ENCODE results near the gene GNA12.
"Not testable (repeated sequence)": the region's sequence is repeated elsewhere in the genome, so short reads cannot be mapped to it uniquely, and the experiment has no call there.

GNA12 gene

GRCh38 chr7:2687881-2688318 lies 156.2 kb downstream of the GNA12 start, which contains the start of gene AMZ1:
Gene AMZ1 (plus strand): TSS chr7:2688202. CDS start chr7:2700452, 12,250 bp downstream.
- no peak for FAIRE-seq

- FAIRE-seq: no peak
Observed at GRCh38 chr7:2687338-2687869, 156.7 kb downstream of the GNA12 start.

- FAIRE-seq: no peak
Observed at GRCh38 chr7:2686101-2686500, 158.0 kb downstream of the GNA12 start.

- FAIRE-seq: no peak
Observed at GRCh38 chr7:2684501-2684900, 159.6 kb downstream of the GNA12 start.

GRCh38 chr7:2681929-2682799 lies 161.9 kb downstream of the GNA12 start:
- no peak for FAIRE-seq

- no peak for FAIRE-seq
Observed at GRCh38 chr7:2680792-2681490, 163.2 kb downstream of the GNA12 start.

GRCh38 chr7:2680256-2680655 lies 163.9 kb downstream of the GNA12 start:
- FAIRE-seq: no peak

GRCh38 chr7:2679135-2680127 lies 164.7 kb downstream of the GNA12 start:
- not testable (repeated sequence) for FAIRE-seq

GRCh38 chr7:2678454-2678853 lies 165.7 kb downstream of the GNA12 start:
- not testable (repeated sequence) for FAIRE-seq

All from A204.1 (cell line).